ENCODE results near the gene ITGB1BP2. TPM values are rescaled to one million over a fixed set of nuclear protein-coding genes. Genes with fewer than 3 reads are reported as not detected.

Gene ITGB1BP2
- total and polyA plus RNA-seq, 4 donors = 0.23 to 3.3 (median 0.79) TPM

DNA sequence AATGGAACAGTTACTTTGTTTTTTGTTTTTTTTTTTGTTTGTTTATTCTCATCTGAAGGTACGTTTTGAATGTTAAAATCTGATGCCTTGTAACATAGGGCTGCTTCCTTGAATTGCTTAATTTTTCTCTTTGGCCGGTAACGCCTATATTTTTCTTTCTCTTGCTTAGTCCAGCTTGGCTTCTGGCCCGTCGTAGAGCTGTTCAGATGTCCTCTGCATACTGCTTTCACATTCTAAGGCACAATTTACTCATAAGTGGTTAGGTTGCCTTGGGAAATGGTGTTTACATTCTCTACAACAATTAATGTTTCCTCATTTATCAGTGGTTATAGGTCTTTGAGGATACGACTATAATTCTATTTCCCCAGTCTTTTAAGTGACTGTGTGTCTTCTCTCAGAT is 10.2 kb upstream of the ITGB1BP2 start:
- H3K9ac ChIP-seq (ENCODE audit: low read depth in 1 of 2, low read length in 2 of 2) = no peak overlapping the region
- TF ChIP-seq, protein P1, sequence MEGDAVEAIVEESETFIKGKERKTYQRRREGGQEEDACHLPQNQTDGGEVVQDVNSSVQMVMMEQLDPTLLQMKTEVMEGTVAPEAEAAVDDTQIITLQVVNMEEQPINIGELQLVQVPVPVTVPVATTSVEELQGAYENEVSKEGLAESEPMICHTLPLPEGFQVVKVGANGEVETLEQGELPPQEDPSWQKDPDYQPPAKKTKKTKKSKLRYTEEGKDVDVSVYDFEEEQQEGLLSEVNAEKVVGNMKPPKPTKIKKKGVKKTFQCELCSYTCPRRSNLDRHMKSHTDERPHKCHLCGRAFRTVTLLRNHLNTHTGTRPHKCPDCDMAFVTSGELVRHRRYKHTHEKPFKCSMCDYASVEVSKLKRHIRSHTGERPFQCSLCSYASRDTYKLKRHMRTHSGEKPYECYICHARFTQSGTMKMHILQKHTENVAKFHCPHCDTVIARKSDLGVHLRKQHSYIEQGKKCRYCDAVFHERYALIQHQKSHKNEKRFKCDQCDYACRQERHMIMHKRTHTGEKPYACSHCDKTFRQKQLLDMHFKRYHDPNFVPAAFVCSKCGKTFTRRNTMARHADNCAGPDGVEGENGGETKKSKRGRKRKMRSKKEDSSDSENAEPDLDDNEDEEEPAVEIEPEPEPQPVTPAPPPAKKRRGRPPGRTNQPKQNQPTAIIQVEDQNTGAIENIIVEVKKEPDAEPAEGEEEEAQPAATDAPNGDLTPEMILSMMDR (IDR thresholded peaks at IDR 0.05; ENCODE audit: low read depth, low read length, missing input control) = no peak
- TF ChIP-seq YY1 (IDR thresholded peaks at IDR 0.05) (no peak), RAD21 (IDR thresholded peaks at IDR 0.05) (no peak)
- no peaks in the 10 kb centered on the region for H3K9me3 ChIP-seq (ENCODE audit: control insufficient read depth in 4 of 4, low read length in 3 of 4)
- DNase-seq (ENCODE audit: low spot score) = no peak
- H3K4me3 ChIP-seq (ENCODE audit: low read depth in 1 of 3, low read length in 3 of 3) = no peak overlapping the region
- no peak overlapping the region for H3K27ac ChIP-seq (ENCODE audit: low read depth in 1 of 2, low read length in 2 of 2)
- H3K4me1 ChIP-seq (ENCODE audit: control insufficient read depth in 4 of 4, insufficient read depth in 4 of 4, low read length in 3 of 4) = peaks cover 0 to 2% (median 0%) of the 10 kb centered on the region in 4 donors
- WGBS = 70% methylated on average over 6 of the region's 6 CpGs
- no peaks in the 10 kb centered on the region for H3K27me3 ChIP-seq (ENCODE audit: control insufficient read depth in 4 of 4, insufficient read depth in 4 of 4, low read length in 3 of 4)
- peaks cover 5 to 26% (median 21%) of the 10 kb centered on the region in 4 donors for H3K36me3 ChIP-seq (ENCODE audit: control insufficient read depth in 4 of 4, insufficient read depth in 3 of 4, low read depth in 1 of 4, low read length in 3 of 4)

DNA sequence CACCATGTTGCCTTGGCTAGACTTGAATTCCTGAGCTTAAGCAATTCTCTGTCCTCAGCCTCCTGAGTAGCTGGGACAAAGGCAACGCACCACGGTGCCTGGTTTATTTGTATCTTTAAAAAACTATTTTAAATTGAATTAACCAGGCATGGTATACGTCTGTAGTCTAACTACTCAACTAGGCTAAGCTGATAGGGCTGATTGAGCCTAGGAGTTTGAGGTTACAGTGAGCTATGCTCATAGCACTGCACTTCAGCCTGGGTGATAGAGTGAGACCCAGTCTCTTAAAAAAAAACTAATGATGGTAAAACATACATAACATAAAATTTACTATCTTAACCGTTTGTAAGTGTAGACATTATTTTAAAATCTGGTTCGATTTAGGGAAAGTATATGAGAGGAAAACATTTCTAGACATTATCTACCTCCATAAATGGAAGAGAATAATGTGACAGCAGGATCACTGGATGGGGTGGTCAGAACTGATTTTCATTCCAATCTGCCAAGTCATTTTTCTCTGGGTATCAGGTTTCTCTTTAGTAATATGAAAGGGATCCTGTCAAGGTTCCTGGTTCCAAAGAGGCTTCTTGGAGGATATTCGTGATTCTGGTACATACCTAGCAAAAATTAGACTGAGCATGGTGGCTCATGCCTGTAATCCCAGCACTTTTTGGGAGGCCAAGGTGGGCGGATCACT is 8.7 kb upstream of the ITGB1BP2 start:
- Histone ChIP-seq H3K36me3 (ENCODE audit: control insufficient read depth in 4 of 4, insufficient read depth in 3 of 4, low read depth in 1 of 4, low read length in 3 of 4) (peaks cover 5 to 38% (median 31%) of the 10 kb centered on the region in 4 donors), H3K27ac (ENCODE audit: low read depth in 1 of 2, low read length in 2 of 2) (no peak overlapping the region)
- TF ChIP-seq FOXA1 (IDR thresholded peaks at IDR 0.05) = no peak
- TF ChIP-seq, protein P2, sequence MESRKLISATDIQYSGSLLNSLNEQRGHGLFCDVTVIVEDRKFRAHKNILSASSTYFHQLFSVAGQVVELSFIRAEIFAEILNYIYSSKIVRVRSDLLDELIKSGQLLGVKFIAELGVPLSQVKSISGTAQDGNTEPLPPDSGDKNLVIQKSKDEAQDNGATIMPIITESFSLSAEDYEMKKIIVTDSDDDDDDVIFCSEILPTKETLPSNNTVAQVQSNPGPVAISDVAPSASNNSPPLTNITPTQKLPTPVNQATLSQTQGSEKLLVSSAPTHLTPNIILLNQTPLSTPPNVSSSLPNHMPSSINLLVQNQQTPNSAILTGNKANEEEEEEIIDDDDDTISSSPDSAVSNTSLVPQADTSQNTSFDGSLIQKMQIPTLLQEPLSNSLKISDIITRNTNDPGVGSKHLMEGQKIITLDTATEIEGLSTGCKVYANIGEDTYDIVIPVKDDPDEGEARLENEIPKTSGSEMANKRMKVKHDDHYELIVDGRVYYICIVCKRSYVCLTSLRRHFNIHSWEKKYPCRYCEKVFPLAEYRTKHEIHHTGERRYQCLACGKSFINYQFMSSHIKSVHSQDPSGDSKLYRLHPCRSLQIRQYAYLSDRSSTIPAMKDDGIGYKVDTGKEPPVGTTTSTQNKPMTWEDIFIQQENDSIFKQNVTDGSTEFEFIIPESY (IDR thresholded peaks at IDR 0.05) = no peak
- TF ChIP-seq, protein P3, sequence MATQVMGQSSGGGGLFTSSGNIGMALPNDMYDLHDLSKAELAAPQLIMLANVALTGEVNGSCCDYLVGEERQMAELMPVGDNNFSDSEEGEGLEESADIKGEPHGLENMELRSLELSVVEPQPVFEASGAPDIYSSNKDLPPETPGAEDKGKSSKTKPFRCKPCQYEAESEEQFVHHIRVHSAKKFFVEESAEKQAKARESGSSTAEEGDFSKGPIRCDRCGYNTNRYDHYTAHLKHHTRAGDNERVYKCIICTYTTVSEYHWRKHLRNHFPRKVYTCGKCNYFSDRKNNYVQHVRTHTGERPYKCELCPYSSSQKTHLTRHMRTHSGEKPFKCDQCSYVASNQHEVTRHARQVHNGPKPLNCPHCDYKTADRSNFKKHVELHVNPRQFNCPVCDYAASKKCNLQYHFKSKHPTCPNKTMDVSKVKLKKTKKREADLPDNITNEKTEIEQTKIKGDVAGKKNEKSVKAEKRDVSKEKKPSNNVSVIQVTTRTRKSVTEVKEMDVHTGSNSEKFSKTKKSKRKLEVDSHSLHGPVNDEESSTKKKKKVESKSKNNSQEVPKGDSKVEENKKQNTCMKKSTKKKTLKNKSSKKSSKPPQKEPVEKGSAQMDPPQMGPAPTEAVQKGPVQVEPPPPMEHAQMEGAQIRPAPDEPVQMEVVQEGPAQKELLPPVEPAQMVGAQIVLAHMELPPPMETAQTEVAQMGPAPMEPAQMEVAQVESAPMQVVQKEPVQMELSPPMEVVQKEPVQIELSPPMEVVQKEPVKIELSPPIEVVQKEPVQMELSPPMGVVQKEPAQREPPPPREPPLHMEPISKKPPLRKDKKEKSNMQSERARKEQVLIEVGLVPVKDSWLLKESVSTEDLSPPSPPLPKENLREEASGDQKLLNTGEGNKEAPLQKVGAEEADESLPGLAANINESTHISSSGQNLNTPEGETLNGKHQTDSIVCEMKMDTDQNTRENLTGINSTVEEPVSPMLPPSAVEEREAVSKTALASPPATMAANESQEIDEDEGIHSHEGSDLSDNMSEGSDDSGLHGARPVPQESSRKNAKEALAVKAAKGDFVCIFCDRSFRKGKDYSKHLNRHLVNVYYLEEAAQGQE (IDR thresholded peaks at IDR 0.05) = no peak
- no peak for TF ChIP-seq RAD21 (IDR thresholded peaks at IDR 0.05)
- TF ChIP-seq EGR1 (IDR thresholded peaks at IDR 0.05; ENCODE audit: low read depth in 2 of 2) = no peak
- TF ChIP-seq JUND (IDR thresholded peaks at IDR 0.05) = no peak
- TF ChIP-seq, protein P4, sequence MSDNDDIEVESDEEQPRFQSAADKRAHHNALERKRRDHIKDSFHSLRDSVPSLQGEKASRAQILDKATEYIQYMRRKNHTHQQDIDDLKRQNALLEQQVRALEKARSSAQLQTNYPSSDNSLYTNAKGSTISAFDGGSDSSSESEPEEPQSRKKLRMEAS (IDR thresholded peaks at IDR 0.05) = no peak
- TF ChIP-seq, protein P5, sequence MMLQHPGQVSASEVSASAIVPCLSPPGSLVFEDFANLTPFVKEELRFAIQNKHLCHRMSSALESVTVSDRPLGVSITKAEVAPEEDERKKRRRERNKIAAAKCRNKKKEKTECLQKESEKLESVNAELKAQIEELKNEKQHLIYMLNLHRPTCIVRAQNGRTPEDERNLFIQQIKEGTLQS (IDR thresholded peaks at IDR 0.05) = no peak
- no peak for TF ChIP-seq GABPA (IDR thresholded peaks at IDR 0.05 in 1 of 2, conservative IDR thresholded peaks at IDR 0.05 in 1 of 2)
- TF ChIP-seq, protein P1 (IDR thresholded peaks at IDR 0.05; ENCODE audit: low read depth, low read length, missing input control) = no peak
- TF ChIP-seq SP1 (IDR thresholded peaks at IDR 0.05) = no peak
- TF ChIP-seq YY1 (IDR thresholded peaks at IDR 0.05) = no peak
- no peak for TF ChIP-seq HNF4A (conservative IDR thresholded peaks at IDR 0.05)
- no peak for TF ChIP-seq RXRA (IDR thresholded peaks at IDR 0.05)
- no peak for TF ChIP-seq TAF1 (conservative IDR thresholded peaks at IDR 0.05)
- no peak for TF ChIP-seq NR2F2 (IDR thresholded peaks at IDR 0.05)
- TF ChIP-seq HNF4G (IDR thresholded peaks at IDR 0.05) = no peak

More for the DNA sequence above, 8.7 kb upstream of the ITGB1BP2 start:
- Histone ChIP-seq H3K9me3 (ENCODE audit: control insufficient read depth in 4 of 4, low read length in 3 of 4) (no peaks in the 10 kb centered on the region), H3K4me1 (ENCODE audit: control insufficient read depth in 4 of 4, insufficient read depth in 4 of 4, low read length in 3 of 4) (peaks cover 0 to 2% (median 0%) of the 10 kb centered on the region in 4 donors), H3K9ac (ENCODE audit: low read depth in 1 of 2, low read length in 2 of 2) (no peak overlapping the region), H3K27me3 (ENCODE audit: control insufficient read depth in 4 of 4, insufficient read depth in 4 of 4, low read length in 3 of 4) (no peaks in the 10 kb centered on the region), H3K4me3 (ENCODE audit: low read depth in 1 of 3, low read length in 3 of 3) (no peak overlapping the region)
- WGBS = 95% methylated on average over 7 of the region's 7 CpGs
- no peak for DNase-seq (ENCODE audit: low spot score)

Data from liver (tissue), 9 donors.